ENCODE measurements around the gene EDRF1. TPM values are rescaled to one million over a fixed set of nuclear protein-coding genes. Genes with fewer than 3 reads are reported as not detected.

Gene EDRF1
- total and polyA plus RNA-seq, 2 of the 13 experiments (the other 11 are each of a cell fraction or from before 2014, with no cell fraction given), result 16.9 to 26.7 TPM

DNA sequence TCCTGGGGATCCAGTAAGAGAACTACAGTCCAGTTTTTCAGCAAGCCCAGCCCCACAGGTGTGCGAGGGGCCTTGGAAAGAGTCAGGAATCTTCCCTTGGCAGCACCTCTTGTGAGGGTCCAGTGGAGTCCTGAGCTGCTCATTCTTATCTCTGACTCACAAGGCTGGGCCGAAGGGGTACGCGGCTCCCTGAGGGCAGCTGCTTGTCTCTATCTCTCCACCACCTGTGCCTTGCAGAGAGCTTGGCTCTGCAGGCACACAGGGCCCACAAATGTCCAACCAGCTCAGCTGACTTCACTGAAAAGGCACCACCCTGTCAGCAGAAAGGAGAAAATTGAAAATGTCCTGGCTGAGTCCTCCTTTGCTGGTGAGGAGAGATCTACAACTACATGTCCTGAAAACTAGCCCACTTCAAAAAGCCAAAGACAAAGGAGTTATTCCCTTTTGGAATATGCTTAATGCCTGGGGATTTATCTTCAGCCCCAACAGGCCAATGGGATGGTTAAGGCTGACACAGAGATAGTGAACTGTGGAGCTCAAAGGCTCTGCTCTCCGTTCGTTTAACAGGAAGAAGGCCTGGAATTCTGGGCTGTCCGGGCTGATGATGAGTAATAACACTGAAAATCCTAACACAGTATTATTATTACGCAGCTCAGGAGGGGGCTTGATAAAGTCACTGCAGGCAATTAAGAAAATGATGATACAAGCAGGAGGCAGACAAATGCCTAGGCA, 80.1 kb downstream of the EDRF1 start:
- H3K79me2 ChIP-seq (ENCODE audit: insufficient read depth, low read length), result no peaks in the 10 kb centered on the region
- no TSS peak for BruUV-seq (replicated peaks)
- ChIA-PET POLR2A (no interaction called here), CTCF (ENCODE audit: low intra/inter-chr PET ratio, low total read pairs) (no interaction called here)
- H3K36me3 ChIP-seq (replicated peaks in 1 of 2; ENCODE audit: control insufficient read depth in 1 of 2, insufficient read depth in 2 of 2, low read length in 2 of 2), result peaks cover 3 to 7% of the 10 kb centered on the region in 2 experiments; a peak in 3 of 5 replicates
- in situ Hi-C loops (cut with HindIII; ENCODE audit: extremely low pct_ligation_motif_present, low pct_unique_long_range_greater_than_20kb), result no loop called here
- H4K20me1 ChIP-seq (ENCODE audit: insufficient read depth, low read length), result no peaks in the 10 kb centered on the region
- TF ChIP-seq CEBPB (IDR thresholded peaks at IDR 0.05; ENCODE audit: borderline replicate concordance, low read depth, low read length), result no peak
- no peak for TF ChIP-seq CREM (IDR thresholded peaks at IDR 0.05)
- TF ChIP-seq CREM (CRISPR knock-in tag; IDR thresholded peaks at IDR 0.05), result no peak
- TF ChIP-seq ZNF263 (CRISPR knock-in tag; IDR thresholded peaks at IDR 0.05), result no peak
- TF ChIP-seq, protein P1, sequence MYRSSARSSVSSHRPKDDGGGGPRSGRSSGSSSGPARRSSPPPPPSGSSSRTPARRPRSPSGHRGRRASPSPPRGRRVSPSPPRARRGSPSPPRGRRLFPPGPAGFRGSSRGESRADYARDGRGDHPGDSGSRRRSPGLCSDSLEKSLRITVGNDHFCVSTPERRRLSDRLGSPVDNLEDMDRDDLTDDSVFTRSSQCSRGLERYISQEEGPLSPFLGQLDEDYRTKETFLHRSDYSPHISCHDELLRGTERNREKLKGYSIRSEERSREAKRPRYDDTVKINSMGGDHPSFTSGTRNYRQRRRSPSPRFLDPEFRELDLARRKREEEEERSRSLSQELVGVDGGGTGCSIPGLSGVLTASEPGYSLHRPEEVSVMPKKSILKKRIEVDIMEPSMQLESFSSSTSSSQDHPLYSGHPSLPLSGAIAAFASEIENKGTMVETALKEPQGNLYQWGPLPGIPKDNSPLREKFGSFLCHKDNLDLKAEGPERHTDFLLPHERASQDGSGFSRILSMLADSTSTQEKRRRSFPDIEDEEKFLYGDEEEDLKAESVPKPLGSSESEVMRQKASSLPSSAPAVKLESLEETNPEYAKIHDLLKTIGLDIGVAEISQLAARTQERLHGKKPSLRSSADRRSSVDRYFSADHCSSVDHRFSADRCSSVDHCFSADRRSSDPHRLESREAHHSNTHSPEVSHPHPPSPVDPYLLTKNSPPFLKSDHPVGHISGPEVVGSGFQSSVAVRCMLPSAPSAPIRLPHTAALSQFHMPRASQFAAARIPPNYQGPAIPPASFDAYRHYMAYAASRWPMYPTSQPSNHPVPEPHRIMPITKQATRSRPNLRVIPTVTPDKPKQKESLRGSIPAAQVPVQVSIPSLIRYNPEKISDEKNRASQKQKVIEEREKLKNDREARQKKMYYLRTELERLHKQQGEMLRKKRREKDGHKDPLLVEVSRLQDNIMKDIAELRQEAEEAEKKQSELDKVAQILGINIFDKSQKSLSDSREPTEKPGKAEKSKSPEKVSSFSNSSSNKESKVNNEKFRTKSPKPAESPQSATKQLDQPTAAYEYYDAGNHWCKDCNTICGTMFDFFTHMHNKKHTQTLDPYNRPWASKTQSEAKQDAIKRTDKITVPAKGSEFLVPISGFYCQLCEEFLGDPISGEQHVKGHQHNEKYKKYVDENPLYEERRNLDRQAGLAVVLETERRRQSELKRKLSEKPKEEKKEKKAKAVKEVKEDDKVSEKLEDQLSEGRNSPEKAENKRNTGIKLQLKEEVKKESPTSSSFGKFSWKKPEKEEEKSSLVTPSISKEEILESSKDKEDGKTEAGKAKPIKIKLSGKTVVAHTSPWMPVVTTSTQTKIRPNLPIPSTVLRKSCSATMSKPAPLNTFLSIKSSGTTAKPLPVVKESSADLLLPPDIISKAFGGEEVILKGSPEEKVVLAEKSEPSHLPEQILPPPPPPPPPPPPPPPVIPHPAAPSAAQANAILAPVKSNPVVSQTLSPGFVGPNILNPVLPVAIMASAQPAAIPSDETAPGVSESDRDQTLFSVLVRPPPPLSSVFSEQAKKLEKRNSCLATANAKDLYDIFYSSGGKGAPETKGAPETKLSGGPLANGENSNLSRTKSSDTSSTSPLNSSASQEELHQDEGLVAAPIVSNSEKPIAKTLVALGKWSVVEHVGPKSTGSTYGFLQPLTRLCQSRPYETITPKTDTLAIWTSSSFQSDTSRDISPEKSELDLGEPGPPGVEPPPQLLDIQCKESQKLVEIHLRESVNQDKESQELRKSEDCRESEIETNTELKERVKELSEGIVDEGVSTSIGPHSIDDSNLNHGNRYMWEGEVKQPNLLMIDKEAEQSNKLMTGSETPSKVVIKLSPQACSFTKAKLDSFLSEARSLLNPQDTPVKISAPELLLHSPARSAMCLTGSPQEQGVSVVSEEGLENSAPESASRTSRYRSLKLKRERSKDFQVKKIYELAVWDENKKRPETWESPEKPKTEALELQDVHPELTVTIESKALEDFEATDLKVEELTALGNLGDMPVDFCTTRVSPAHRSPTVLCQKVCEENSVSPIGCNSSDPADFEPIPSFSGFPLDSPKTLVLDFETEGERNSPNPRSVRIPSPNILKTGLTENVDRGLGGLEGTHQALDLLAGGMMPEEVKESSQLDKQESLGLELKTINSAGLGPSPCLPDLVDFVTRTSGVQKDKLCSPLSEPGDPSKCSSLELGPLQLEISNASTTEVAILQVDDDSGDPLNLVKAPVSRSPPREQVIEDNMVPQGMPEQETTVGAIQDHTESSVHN (CRISPR knock-in tag; IDR thresholded peaks at IDR 0.05), result no peak
- no peak for TF ChIP-seq ZMYM2 (CRISPR knock-in tag; IDR thresholded peaks at IDR 0.05)
- TF ChIP-seq HMG20A (CRISPR knock-in tag; IDR thresholded peaks at IDR 0.05; ENCODE audit: borderline replicate concordance), result no peak
- H3K4me2 ChIP-seq (ENCODE audit: low read depth, low read length), result no peak overlapping the region
- no peak overlapping the region for H3K9ac ChIP-seq (ENCODE audit: insufficient read depth, low read depth, low read length)
- intact Hi-C loops (cut with micrococcal nuclease; ENCODE audit: unreplicated experiment), result no loop called here
- no peak overlapping the region for H2AFZ ChIP-seq (ENCODE audit: low read length)
- peaks cover 32% of the 10 kb centered on the region for H3K4me1 ChIP-seq (ENCODE audit: insufficient read depth, low read length)
- no peak for FAIRE-seq
- no peak for DNase-seq (ENCODE audit: low spot score)
- 92% methylated on average over 8 of the region's 8 CpGs for WGBS (ENCODE audit: low lambda C conversion rate)
- H3K4me3 ChIP-seq (replicated peaks in 1 of 3; ENCODE audit: insufficient read depth in 1 of 3, low read depth in 2 of 3, low read length in 3 of 3), result no peak overlapping the region
- no peaks in the 10 kb centered on the region for H3K9me3 ChIP-seq (ENCODE audit: low read length)
- no peak overlapping the region for H3K27ac ChIP-seq (ENCODE audit: extremely low read length, insufficient read depth, low read length)
- H3K27me3 ChIP-seq (ENCODE audit: control insufficient read depth in 1 of 2, insufficient read depth in 2 of 2, low read length in 2 of 2), result no peaks in the 10 kb centered on the region
- no peak for ATAC-seq

All from HepG2 (cell line).